HepG2 (cell line): ENCODE data around the gene KCNN2.

Experiments
- ASH2L ChIP-seq: fragments of 300-600, 200-600 bp; sonication (generic); IDR thresholded peaks from 2 replicates; pipeline ENCODE4 v1.7.0; 2017; ENCODE audit warnings: low read depth, mild to moderate bottlenecking, moderate library complexity, mixed read lengths, low read length; ENCODE audit not compliant: insufficient read length
- KDM3A ChIP-seq: IDR thresholded peaks from 2 replicates; pipeline ENCODE4 v1.6.1; 2018; ENCODE audit warnings: low read depth, missing compliant biosample characterization
- KLF9 ChIP-seq: IDR thresholded peaks from 2 replicates; pipeline ENCODE4 v1.6.1; 2016; ENCODE audit warnings: low read depth
- PRDM4 ChIP-seq: sonication (generic); formaldehyde crosslinking; IDR thresholded peaks from 2 replicates; pipeline ENCODE4 v1.9.0; 2021; ENCODE audit warnings: missing genetic modification reagents, borderline replicate concordance
- SP1 ChIP-seq, 2 experiments: fragments of 450-650 bp in 1 of 2; sonication (generic) in 1 of 2; formaldehyde crosslinking in 1 of 2; IDR thresholded peaks; 2 replicates each; pipeline versions ENCODE4 v1.4.0 to v1.6.1; 2016 to 2020; ENCODE audit warnings: missing genetic modification reagents in 1 of 2
- ZFY ChIP-seq: sonication (generic); formaldehyde crosslinking; IDR thresholded peaks from 2 replicates; pipeline ENCODE4 v1.4.0; 2020; ENCODE audit warnings: missing genetic modification reagents

- TF ChIP-seq KDM3A (CRISPR knock-in tag) (no peak), SP1 (IDR thresholded peaks at IDR 0.05) (no peak), SP1 (CRISPR knock-in tag; IDR thresholded peaks at IDR 0.05) (no peak), ASH2L (no peak), KLF9 (CRISPR knock-in tag) (no peak), PRDM4 (no peak), ZFY (CRISPR knock-in tag) (no peak)
These were observed 65.3 kb downstream of the KCNN2 start for GRCh38 chr5:114427204-114427603.
